Measurements from ENCODE around the gene CD58. TPM values are rescaled to one million over a fixed set of nuclear protein-coding genes. Genes with fewer than 3 reads are reported as not detected.

Gene CD58
- total and polyA plus RNA-seq, 2 experiments from 2014 or later, result 6.1 to 20.0 TPM

DNA sequence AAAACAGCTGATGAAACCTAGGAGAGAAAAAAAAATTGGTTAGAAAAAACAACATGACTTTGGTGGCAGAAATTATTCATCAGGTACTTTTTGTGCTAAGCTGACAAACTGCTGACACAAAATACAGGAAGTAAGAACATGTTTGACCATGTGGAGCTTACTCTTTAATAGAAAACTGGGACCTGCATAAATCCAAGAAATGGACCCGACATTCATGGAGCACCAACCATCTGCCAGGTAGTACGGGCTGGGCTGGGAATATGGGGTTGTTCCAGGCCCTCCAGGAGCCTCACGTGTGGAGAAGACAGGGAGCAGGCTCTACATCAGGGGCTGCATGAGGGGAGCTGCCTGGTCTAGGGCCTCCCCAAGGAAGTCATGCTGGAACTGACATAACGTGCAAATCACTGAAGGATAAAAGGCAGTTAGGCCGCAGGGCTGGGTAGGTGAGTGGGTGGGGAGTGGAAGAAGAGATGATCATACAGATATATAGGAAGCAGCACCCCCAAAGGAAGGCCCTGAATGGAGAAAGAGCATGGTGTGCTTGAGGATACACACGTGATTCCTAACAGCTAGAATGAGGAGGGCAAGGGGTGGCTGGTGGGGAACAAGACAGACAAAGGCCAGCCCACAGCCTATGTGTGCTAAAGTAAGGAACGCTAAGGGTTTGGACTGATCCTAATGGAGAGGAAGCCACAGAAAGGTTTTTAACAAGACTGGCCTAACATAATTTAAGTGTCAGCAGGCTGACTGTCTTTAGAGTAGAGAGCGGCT is 26.1 kb downstream of the CD58 start:
- DNase-seq (ENCODE audit: low read depth in 1 of 2, low spot score in 1 of 2), result no peak
- Histone ChIP-seq H3K4me3 (no peak overlapping the region), H3K4me1 (ENCODE audit: low read depth) (no peaks in the 10 kb centered on the region), H3K27ac (no peak overlapping the region), H3K27me3 (no peaks in the 10 kb centered on the region), H3K36me3 (no peaks in the 10 kb centered on the region), H3K9me3 (ENCODE audit: low read depth) (no peaks in the 10 kb centered on the region)
- TF ChIP-seq, protein P1, sequence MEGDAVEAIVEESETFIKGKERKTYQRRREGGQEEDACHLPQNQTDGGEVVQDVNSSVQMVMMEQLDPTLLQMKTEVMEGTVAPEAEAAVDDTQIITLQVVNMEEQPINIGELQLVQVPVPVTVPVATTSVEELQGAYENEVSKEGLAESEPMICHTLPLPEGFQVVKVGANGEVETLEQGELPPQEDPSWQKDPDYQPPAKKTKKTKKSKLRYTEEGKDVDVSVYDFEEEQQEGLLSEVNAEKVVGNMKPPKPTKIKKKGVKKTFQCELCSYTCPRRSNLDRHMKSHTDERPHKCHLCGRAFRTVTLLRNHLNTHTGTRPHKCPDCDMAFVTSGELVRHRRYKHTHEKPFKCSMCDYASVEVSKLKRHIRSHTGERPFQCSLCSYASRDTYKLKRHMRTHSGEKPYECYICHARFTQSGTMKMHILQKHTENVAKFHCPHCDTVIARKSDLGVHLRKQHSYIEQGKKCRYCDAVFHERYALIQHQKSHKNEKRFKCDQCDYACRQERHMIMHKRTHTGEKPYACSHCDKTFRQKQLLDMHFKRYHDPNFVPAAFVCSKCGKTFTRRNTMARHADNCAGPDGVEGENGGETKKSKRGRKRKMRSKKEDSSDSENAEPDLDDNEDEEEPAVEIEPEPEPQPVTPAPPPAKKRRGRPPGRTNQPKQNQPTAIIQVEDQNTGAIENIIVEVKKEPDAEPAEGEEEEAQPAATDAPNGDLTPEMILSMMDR (IDR thresholded peaks at IDR 0.05; ENCODE audit: low read depth, low read length), result no peak

DNA sequence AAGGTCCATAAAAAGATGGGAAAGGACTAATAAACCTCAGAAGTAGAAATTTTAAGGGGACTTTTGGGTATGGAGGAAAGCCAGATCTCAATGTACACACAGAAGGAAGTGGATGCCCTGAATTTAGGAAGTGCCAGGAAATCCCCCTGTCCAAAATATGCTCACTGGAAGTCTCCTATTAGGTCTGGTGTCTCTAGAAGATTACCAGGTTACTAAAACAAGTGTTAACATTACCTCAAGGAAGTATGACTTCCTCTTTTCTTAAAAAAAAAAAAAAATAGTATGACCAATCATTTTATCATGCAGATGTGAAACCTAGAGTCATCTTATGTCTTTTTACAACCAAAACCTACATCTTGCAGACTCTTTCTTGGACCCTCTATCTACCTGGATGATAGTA is 30.7 kb downstream of the CD58 start:
- TF ChIP-seq, protein P1 (IDR thresholded peaks at IDR 0.05; ENCODE audit: low read depth, low read length), result no peak
- no peak for DNase-seq (ENCODE audit: low read depth in 1 of 2, low spot score in 1 of 2)
- Histone ChIP-seq H3K4me3 (no peak overlapping the region), H3K4me1 (ENCODE audit: low read depth) (no peaks in the 10 kb centered on the region), H3K27ac (no peak overlapping the region), H3K27me3 (no peaks in the 10 kb centered on the region), H3K36me3 (no peaks in the 10 kb centered on the region), H3K9me3 (ENCODE audit: low read depth) (no peaks in the 10 kb centered on the region)

DNA sequence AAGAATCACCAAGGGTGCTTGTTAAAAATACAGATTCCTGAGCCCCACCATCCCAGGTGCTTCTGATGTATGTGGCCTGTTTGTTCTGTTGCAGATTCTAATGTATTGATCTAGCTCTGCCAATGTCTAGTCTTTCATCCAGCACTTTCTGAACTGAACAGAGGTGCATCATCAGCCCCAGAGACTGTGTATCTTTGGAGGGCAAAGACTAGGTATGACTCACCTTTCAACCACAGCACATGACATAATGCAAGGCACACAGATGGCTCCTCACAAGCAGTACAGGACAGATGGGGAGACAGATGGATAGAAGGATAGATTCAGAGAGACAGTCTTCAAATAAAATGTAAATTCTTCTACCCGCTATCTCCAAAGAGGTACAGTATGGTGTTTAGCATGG is 32.3 kb downstream of the CD58 start:
- Histone ChIP-seq H3K9me3 (ENCODE audit: low read depth) (no peaks in the 10 kb centered on the region), H3K4me1 (ENCODE audit: low read depth) (no peaks in the 10 kb centered on the region), H3K36me3 (no peaks in the 10 kb centered on the region), H3K27ac (no peak overlapping the region), H3K4me3 (no peak overlapping the region), H3K27me3 (no peaks in the 10 kb centered on the region)
- TF ChIP-seq, protein P1 (IDR thresholded peaks at IDR 0.05; ENCODE audit: low read depth, low read length), result no peak
- DNase-seq (ENCODE audit: low read depth in 1 of 2, low spot score in 1 of 2), result peak in 1 of 2 donors; percentile 12

DNA sequence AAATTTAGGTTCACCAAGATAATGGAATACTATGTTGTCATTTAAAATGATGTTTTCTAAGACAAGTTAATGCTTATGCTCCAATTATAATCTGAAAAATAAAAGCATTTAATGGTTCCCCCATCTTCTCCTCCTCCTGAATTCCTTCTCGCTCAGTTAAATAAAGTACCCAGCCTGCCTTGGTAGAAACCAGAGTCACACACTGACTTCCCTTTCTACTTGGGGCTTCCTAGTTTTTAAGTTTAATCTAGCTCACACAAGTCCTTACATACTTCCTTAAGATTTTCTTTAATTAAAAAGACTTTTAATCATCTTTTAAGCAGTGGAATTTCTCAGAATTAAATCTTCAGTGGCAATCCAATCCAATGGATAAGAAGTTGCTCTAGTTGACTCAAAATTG is 32.9 kb downstream of the CD58 start:
- Histone ChIP-seq H3K4me1 (ENCODE audit: low read depth) (no peaks in the 10 kb centered on the region), H3K4me3 (no peak overlapping the region), H3K27ac (no peak overlapping the region), H3K36me3 (no peaks in the 10 kb centered on the region), H3K9me3 (ENCODE audit: low read depth) (no peaks in the 10 kb centered on the region), H3K27me3 (no peaks in the 10 kb centered on the region)
- DNase-seq (ENCODE audit: low read depth in 1 of 2, low spot score in 1 of 2), result no peak
- TF ChIP-seq, protein P1 (IDR thresholded peaks at IDR 0.05; ENCODE audit: low read depth, low read length), result no peak

DNA sequence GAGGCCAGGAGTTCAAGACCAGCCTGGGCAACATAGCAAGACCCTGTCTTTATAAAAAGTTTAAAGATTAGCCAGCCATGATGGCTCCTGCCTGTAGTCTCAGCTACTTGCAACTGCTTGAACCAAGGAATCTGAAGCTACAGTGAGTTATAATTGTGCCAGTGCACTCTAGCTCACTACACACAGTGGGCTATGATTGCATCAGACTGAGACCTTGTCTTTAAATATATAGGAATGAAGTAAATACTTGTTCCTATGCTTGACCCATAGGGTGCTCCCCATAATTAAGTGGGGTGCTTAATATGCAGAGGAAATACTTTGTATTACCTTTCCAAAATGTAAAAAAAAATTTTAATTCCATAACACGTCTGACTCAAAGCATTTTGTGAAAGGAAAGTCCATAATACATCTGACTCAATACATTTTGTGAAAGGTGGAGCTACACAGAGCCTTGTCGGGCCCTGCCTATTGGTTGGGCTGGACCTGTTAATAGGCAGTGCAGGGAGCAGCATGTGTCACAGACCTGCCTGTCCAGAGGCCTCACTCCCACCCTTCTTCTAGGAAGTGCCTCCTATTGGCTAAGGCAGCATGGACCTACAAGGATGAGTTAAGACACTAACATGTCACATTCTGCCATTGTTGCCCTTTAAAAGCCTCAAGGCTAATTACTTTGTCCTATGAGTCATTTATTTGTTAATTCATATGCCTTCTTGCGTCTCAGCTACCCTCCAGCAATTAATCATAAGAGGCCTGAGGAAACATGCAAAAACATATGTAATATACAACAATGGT is 33.6 kb downstream of the CD58 start:
- no peaks in the 10 kb centered on the region for H3K27me3 ChIP-seq
- H3K27ac ChIP-seq, result no peak overlapping the region
- H3K4me1 ChIP-seq (ENCODE audit: low read depth), result no peaks in the 10 kb centered on the region
- no peaks in the 10 kb centered on the region for H3K9me3 ChIP-seq (ENCODE audit: low read depth)
- H3K4me3 ChIP-seq, result no peak overlapping the region
- H3K36me3 ChIP-seq, result no peaks in the 10 kb centered on the region
- DNase-seq (ENCODE audit: low read depth in 1 of 2, low spot score in 1 of 2), result peak in 1 of 2 donors; percentile 5
- TF ChIP-seq, protein P1 (IDR thresholded peaks at IDR 0.05; ENCODE audit: low read depth, low read length), result no peak
